ENCODE results near the gene ZBTB7C. TPM values are rescaled to one million over a fixed set of nuclear protein-coding genes. Genes with fewer than 3 reads are reported as not detected.

Gene ZBTB7C
- total RNA-seq, 1 donor from 2014 or later: 0.06 TPM

- DNase-seq (ENCODE audit: extremely low read depth, low read depth, low spot score): no peak
These were observed 276.2 kb downstream of the ZBTB7C start for GRCh38 chr18:48132797-48133655.

- no peak for DNase-seq (ENCODE audit: extremely low read depth, low read depth, low spot score)
These were observed 278.1 kb downstream of the ZBTB7C start for GRCh38 chr18:48131042-48131441.

GRCh38 chr18:48129621-48130082 is 279.5 kb downstream of the ZBTB7C start:
- no peak for DNase-seq (ENCODE audit: extremely low read depth, low read depth, low spot score)

GRCh38 chr18:48127606-48128005 is 281.6 kb downstream of the ZBTB7C start:
- no peak for DNase-seq (ENCODE audit: extremely low read depth, low read depth, low spot score)

- no peak for DNase-seq (ENCODE audit: extremely low read depth, low read depth, low spot score)
These were observed 282.9 kb downstream of the ZBTB7C start for GRCh38 chr18:48126240-48126639.

GRCh38 chr18:48125724-48126123 is 283.5 kb downstream of the ZBTB7C start:
- no peak for DNase-seq (ENCODE audit: extremely low read depth, low read depth, low spot score)

- DNase-seq (ENCODE audit: extremely low read depth, low read depth, low spot score): no peak
These were observed 284.1 kb downstream of the ZBTB7C start for GRCh38 chr18:48124857-48125626.

GRCh38 chr18:48123941-48124340 is 285.2 kb downstream of the ZBTB7C start:
- DNase-seq (ENCODE audit: extremely low read depth, low read depth, low spot score): no peak

- no peak for DNase-seq (ENCODE audit: extremely low read depth, low read depth, low spot score)
These were observed 285.9 kb downstream of the ZBTB7C start for GRCh38 chr18:48123324-48123723.

- no peak for DNase-seq (ENCODE audit: extremely low read depth, low read depth, low spot score)
These were observed 286.4 kb downstream of the ZBTB7C start for GRCh38 chr18:48122816-48123215.

- DNase-seq (ENCODE audit: extremely low read depth, low read depth, low spot score): no peak
These were observed 286.8 kb downstream of the ZBTB7C start for GRCh38 chr18:48122376-48122775.

GRCh38 chr18:48121752-48122151 is 287.4 kb downstream of the ZBTB7C start:
- DNase-seq (ENCODE audit: extremely low read depth, low read depth, low spot score): no peak

- no peak for DNase-seq (ENCODE audit: extremely low read depth, low read depth, low spot score)
These were observed 290.0 kb downstream of the ZBTB7C start for GRCh38 chr18:48119204-48119603.

GRCh38 chr18:48116873-48117630 is 292.1 kb downstream of the ZBTB7C start:
- DNase-seq (ENCODE audit: extremely low read depth, low read depth, low spot score): no peak

- DNase-seq (ENCODE audit: extremely low read depth, low read depth, low spot score): no peak
These were observed 293.2 kb downstream of the ZBTB7C start for GRCh38 chr18:48116017-48116416.

GRCh38 chr18:48113691-48114090 is 295.5 kb downstream of the ZBTB7C start:
- DNase-seq (ENCODE audit: extremely low read depth, low read depth, low spot score): no peak

- no peak for DNase-seq (ENCODE audit: extremely low read depth, low read depth, low spot score)
These were observed 297.6 kb downstream of the ZBTB7C start for GRCh38 chr18:48111587-48111986.

- no peak for DNase-seq (ENCODE audit: extremely low read depth, low read depth, low spot score)
These were observed 298.4 kb downstream of the ZBTB7C start for GRCh38 chr18:48110797-48111196.

- no peak for DNase-seq (ENCODE audit: extremely low read depth, low read depth, low spot score)
These were observed 299.2 kb downstream of the ZBTB7C start for GRCh38 chr18:48109961-48110493.

- DNase-seq (ENCODE audit: extremely low read depth, low read depth, low spot score): no peak
These were observed 301.0 kb downstream of the ZBTB7C start for GRCh38 chr18:48108136-48108535.
